NCI-H2107 treated with DMSO at 0.1 percent for 48 hours (cell line): ENCODE results near the gene ARIH2.
"Not testable (repeated sequence)": the region's sequence is repeated elsewhere in the genome, so short reads cannot be mapped to it uniquely, and the experiment has no call there.

Experiments
- DNase-seq: peaks from one replicate; lab custom pipeline; 2025; ENCODE audit not compliant: unreplicated experiment; lab: John Stamatoyannopoulos, UW

The ARIH2 gene

DNA sequence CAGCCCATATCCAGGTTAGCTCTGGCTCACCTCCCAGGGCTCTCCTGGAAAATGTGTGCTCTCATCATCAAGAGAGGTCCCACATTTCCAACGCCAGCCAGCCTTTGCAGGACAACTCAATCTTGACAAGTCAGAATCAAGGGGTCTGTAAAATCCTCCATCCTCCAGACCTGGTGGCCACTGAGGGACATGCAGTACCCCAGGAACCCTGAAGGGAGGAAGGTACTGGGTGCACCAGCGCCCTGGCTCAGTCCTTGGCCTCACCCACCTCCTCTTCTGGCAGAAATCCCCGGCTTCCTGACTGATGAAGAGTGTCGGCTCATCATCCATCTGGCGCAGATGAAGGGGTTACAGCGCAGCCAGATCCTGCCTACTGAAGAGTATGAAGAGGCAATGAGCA lies 82.5 kb downstream of the ARIH2 start:
- DNase-seq = no peak

DNA sequence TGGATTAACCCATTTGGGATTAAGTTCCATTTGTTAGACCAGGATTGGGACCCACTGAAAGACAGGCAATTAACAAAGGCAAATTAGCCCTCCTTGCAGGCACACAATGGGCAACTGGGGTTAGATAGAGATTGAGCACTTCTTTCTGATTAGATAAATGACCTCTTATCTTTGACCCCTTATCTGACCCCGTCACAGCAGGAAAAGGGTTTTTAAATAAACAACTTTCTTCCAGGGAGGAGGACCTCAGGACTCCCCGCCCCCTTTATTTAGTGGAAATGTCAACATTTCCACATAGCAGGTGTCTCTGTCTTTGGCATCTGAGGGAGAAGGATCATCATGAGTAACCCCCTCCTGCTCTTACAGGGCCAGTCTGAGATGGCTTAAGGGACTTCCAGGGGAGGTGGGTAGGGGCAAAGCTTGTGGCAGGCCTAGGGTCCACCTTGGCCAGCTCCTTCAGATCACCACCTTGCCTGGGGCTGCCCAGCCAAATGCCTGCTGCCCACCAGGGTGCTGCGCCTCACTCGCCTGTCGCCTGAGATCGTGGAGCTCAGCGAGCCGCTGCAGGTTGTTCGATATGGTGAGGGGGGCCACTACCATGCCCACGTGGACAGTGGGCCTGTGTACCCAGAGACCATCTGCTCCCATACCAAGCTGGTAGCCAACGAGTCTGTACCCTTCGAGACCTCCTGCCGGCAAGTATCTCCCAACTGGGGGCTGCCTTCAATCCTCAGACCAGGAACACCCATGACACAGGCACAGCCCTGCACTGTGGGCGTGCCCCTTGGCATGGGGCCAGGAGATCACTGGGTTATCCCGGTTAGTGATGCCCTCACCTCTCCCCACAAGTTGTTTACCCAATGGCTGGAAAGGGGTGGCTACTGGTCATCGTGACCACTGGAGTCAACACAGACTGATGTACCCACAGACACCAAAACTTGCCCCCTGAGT lies 86.0 kb downstream of the ARIH2 start:
- DNase-seq = no peak

DNA sequence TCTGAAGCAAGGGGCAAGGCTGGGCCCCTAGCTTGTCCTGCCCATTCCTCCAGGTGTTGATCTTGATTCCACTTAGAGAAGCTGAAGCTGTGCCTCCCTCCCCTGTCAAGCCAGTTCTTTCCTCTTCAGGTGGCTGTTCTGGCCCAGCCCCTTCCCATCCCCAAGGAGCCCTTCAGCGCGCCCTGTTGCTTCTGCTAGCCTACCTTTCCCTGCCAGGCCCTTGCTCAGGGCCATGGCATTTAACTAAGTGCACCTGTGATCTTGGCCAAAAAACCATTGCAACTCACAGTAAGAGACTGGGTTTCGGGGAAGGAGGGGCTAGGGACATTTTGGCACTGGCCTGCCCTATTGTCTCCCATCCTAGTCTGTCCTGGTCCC lies 86.7 kb downstream of the ARIH2 start:
- no peak for DNase-seq

DNA sequence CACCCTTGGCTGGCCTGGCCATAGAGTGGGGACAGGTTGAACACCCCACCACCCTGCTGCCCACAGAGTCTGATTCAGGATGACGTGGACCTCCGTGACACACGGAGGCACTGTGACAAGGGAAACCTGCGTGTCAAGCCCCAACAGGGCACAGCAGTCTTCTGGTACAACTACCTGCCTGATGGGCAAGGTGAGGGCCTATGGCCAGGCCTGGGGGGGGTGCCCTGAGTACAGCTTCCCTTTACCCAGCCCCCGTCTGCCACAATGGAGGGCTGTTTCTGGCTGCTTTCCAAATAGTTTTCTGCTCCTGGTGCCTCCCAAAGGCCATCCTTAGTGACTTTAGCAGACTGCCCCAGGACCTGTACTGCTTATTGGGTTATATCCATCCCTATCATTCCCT lies 87.4 kb downstream of the ARIH2 start:
- no peak for DNase-seq

DNA sequence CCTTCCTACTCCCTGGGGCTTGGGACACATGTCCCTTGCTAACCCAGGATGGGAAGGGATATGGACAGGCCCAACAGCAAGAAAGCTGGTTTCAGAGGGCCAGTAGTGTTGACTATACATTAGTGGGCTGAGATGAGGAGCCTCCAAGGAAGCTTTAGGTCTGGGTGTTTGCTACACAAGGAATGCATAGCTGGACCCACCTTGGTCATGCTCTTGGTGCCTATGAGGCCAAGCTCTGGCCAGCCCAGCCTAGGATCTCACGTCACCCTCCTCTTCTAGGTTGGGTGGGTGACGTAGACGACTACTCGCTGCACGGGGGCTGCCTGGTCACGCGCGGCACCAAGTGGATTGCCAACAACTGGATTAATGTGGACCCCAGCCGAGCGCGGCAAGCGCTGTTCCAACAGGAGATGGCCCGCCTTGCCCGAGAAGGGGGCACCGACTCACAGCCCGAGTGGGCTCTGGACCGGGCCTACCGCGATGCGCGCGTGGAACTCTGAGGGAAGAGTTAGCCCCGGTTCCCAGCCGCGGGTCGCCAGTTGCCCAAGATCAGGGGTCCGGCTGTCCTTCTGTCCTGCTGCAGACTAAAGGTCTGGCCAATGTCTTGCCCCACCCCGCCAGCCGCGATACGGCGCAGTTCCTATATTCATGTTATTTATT lies 87.9 kb downstream of the ARIH2 start:
- no peak for DNase-seq

DNA sequence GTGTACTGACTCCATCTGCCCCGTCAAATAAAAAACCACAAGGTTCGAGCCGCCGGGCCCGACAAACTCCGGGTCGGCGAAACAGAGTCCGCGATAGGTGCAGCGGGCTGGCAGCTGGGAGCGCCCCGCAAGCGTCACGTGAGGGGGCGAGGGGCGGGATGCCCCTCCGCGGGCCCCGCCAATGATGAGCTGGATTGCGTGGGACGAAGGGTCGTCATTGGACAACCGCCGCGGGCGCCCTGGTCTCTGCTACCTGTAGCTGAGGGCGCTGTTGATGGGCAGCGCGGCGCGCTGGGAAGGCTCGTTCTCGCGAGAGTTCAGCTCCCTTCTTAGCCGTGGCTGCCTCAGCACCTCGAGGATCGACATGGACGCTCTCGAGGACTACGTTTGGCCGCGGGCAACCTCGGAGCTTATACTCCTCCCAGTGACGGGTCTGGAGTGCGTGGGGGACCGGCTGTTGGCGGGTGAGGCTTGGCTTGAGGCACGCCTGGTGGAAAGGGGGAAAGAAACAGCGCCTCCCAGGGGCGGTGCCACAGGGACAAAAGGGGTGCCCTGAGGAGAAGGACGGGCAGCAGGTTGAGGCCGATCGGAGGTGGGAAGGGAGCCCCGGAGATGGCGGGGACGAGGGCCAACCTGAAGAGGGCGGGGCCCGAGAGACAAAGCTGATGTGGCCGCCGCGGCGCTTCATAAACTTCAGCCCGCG lies 88.6 kb downstream of the ARIH2 start, which contains the start of gene WDR6:
Gene WDR6 (plus strand): TSS at position 324 of the 703 bp plus-strand sequence. CDS start 41 bp downstream, at position 365.
- DNase-seq = peak; percentile 68

DNA sequence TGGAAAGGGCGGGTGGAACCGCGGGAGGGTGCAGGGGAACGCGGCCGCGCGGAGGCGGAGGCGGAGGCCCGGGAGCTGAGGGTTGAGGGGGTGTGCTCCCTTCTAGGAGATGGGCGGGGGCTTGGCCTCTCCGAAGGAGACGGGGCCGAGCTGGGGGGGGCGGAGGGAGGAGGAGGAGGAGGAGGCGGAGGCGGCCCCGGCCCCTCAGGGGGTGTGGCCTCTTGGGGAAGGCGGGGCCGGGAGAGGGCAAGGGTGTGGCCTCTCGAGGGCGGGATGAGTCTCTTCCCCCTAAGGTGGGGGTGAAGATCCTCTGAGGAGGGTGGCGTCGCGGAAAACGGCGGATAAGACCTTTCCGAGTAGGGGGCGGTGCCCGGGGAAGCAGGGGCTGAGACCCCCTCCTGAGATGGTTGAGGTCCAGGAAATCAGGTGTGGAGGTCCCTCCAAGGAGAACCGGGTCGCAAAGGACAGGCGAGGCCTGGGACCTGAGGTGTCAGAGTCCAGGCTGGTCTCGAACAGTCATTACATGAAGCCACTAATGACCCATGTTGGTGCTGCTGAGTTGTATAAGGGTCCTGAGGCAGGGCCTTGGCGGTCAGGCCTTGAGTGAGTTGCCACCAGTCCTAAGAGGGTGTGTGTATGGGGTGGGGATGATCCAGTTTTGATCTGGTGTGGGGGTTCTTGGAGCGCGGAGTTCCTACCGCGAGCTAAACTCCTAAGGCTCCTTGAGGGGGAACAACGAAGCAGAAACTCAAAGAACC lies 89.3 kb downstream of the ARIH2 start:
- no peak for DNase-seq

DNA sequence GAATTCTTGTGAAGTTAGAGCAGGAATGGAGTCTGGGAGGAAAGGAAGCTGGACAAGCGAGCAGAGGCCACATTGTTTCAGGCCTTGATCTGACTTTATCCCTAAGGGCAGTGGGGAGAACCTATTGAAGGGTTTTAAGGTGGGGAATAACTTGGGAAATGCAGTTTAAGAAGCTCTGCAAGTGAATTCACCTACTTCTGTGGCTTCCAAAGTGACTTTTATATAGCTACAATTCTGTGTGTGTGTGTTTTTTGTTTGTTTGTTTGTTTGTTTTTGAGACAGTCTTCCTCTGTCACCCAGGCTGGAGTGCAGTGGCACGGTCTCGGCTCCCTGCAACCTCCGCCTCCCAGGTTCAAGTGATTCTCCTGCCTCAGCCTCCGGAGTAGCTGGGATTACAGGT lies 90.0 kb downstream of the ARIH2 start:
- not testable (repeated sequence) for DNase-seq

DNA sequence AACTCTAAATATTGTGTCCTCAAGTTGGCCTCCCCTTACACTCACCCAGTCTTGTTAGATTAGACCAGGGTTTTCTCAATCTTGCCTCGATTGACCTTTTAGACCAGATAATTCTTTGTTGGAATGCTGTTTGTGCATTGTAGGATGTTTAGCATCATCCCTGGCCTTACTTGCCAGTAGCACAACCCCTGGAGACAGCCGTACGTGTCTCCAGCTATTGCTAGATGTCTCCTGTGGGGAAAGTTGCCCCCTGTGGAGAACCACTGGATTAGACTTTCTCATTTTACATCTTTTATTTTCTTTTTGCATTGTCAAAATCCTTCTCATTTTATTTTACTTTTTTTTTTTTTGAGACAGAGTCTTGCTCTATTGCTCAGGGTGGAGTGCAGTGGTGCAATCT lies 90.8 kb downstream of the ARIH2 start:
- no peak for DNase-seq

DNA sequence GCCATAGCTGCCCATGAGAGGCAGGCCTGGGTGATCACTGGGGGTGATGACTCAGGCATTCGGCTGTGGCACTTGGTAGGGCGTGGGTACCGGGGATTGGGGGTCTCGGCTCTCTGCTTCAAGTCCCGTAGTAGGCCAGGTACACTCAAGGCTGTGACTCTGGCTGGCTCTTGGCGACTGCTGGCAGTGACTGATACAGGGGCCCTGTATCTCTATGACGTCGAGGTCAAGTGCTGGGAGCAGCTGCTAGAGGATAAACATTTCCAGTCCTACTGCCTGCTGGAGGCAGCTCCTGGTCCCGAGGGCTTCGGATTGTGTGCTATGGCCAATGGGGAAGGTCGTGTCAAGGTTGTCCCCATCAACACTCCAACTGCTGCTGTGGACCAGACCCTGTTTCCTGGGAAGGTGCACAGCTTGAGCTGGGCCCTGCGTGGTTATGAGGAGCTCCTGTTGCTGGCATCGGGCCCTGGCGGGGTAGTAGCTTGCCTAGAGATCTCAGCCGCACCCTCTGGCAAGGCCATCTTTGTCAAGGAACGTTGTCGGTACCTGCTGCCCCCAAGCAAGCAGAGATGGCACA lies 93.9 kb downstream of the ARIH2 start:
- DNase-seq = no peak

DNA sequence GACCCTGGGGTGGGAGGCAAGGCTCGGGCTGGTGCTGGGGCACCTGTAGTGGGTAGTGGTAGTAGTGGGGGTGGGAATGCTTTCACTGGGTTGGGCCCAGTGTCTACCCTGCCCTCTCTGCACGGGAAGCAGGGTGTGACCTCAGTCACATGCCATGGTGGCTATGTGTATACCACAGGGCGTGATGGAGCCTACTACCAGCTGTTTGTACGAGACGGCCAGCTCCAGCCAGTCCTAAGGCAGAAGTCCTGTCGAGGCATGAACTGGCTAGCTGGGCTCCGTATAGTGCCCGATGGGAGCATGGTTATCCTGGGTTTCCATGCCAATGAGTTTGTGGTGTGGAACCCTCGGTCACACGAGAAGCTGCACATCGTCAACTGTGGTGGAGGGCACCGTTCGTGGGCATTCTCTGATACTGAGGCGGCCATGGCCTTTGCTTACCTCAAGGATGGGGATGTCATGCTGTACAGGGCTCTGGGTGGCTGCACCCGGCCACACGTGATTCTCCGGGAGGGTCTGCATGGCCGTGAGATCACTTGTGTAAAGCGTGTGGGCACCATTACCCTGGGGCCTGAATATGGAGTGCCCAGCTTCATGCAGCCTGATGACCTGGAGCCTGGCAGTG lies 94.6 kb downstream of the ARIH2 start:
- no peak for DNase-seq

DNA sequence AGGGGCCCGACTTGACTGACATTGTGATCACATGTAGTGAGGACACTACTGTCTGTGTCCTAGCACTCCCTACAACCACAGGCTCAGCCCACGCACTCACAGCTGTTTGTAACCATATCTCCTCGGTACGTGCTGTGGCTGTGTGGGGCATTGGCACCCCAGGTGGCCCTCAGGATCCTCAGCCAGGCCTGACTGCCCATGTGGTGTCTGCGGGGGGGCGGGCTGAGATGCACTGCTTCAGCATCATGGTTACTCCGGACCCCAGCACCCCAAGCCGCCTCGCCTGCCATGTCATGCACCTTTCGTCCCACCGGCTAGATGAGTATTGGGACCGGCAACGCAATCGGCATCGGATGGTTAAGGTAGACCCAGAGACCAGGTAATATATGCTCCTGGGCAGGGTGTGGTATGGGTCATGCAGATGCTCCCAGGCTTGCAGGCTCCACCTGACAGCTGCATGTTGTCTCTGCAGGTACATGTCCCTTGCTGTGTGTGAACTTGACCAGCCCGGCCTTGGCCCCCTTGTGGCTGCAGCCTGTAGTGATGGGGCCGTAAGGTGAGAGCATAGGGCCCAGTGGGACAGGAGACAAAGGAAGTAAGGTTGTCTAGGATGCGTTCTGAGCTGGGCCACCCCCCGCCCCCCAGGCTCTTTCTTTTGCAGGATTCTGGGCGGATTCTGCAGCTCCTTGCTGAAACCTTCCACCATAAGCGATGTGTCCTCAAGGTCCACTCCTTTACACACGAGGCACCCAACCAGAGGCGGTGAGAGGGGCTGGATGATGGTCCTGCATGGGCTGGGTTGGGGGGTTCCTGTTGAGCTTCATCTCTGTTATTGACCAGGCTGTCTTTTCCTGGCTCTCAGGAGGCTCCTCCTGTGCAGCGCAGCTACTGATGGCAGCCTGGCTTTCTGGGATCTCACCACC lies 95.4 kb downstream of the ARIH2 start:
- no peak for DNase-seq

DNA sequence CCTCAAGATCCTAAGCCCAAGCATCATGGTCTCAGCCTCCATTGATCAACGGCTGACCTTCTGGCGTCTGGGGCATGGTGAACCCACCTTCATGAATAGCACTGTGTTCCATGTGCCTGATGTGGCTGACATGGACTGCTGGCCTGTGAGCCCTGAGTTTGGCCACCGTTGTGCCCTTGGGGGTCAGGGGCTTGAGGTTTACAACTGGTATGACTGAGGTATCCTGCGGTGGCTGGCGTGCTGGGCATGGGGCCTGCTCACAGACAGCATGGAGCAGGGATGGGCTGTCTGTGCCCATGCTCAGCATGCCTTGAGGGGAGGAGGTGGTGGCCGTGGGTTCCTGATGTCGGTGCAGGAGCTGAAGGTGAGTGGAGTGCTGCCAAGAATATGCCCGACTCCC lies 96.4 kb downstream of the ARIH2 start:
- no peak for DNase-seq

DNA sequence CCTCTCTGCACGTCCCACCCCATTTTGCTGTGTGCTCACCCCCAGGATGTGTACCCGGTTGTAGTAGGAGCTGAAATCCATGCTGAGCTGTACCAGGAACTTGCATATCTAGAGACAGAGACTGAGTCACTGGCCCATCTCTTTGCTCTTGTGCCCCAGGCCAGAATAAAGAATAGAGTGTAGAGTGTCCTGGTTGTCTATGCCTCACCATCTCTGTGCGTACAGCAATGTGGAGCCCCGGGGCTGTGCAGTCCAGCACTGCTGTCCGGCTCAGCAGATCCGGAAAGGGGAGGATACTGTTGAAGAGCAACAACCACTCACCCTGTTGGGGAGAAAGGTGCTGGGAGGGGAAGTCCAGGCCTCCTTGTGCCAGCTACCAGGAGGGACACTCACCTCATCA lies 97.1 kb downstream of the ARIH2 start:
- no peak for DNase-seq

DNA sequence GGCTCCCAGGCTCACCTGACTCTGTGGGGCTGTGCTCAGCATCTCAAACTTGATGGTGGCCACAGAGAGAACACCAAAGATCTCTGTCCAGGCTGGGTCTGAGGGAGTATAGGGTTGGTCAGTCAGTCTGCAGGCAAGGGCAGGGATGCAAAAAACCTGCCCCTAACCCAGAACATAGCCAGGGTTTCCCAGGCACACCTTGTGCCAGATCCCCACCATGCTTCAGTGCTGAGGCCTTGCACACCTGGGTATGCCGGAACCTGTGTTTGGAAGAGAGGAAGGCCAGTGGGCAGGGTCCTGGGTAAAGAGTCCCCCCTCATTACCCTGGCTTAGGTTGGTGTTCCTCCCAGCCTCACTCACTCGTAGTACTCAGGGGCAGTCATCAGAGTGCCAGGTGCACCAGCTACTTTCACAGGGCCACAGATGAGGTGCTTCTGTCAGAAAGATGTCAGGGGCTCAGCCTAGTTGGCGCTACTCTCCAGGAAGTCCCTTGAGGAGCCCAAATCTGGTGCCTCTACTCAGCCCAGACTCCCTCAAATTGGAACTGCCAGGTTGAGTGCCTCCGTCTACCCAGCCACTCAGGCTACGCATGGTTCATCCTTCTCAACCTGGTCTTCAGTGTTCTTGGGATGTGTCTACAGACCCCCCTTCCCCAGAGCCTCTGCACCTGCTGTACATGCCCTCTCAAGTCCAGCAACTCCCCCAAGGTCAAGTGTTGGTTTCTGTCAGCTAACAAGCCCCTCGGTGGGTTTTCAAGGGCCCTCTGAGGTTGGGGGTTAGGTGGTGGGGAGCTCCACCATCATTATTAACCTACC lies 98.0 kb downstream of the ARIH2 start:
- DNase-seq = no peak

DNA sequence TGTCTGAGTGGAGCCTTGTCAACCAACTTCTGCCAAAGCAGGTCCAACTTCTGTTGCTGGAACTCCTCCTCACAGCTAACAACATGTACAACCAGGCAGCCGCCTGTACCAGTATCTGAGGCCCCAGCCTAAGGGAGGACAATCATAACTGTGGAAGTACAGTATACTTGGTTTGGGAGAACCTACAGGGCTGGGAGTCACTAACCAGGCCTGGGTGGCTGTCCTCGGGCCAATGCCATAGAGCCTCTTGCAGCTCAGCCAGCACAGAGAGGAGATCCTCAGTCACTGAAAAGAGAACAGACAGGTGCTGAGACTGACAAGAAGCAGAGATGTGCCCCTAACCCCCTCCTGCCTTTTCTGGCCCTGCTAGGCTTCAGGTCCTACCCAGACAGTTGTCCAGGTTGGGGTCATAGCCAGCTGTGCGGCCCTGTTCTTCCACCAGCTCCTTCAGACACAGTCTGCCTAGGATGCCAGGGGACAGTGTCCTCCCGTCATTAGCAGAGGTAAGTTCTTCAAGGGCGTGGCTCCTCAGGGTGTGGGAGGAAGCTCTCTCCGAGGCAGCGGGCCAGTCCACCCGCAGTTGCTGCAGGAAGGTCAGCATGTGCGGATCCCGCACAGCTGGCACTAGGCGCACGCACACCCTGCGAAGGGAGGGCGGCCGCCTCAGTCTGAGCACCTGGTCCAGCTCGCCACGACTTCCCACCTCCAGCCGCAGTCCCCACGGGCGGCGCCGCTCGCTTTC lies 98.8 kb downstream of the ARIH2 start:
- no peak for DNase-seq

DNA sequence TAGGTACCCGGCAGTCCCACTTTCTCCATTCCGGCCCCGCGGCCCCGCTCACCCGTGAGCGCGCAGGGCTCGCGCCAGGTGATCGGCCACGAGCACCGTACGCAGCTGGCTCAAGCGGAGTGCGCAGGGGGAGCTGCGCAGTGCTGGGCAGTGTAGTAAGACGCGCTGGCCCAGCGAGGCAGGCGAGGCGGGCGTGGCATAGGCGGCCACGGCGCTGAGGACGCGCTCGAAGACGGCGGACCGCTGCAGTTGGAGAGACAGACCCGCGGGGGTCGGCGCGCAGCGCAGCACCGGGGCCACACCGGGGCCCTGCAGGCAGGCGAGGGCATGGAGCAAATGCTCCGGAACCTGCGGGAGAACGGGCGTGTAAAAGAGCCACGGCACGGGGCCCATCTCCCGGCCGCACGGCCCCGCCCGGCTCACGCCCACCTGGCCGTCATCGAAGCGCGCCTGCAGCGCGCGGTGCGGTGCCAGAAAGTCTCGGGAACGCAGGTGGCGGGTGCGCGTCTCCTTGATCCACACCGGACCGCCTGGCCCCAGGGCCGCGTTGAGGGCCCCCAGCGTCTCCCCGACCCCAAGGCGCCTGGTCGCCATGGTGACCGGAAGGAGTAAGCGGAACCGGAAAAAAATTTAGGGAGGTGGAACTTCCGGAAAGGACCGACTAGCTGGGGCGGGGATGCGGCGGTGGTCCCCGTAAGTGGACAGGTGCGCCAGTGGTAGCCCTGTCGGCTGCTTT lies 99.5 kb downstream of the ARIH2 start, which contains the start of gene DALRD3:
Gene DALRD3 (minus strand): TSS at position 610 of the 736 bp plus-strand sequence. CDS start 16 bp downstream, at position 594.
- no peak for DNase-seq
